ENCODE measurements around the gene OR4K14. TPM values are rescaled to one million over a fixed set of nuclear protein-coding genes. Genes with fewer than 3 reads are reported as not detected.

Gene OR4K14
- total RNA-seq, 3 donors from 2014 or later (not counting 1 experiment from before 2014, with no cell fraction given): not detected

- no peaks in the 10 kb centered on the region for H3K4me1 ChIP-seq (ENCODE audit: control insufficient read depth, insufficient read depth, low read length)
- Mint-ChIP-seq H3K9me3 (peaks cover 2 to 3% of the 10 kb centered on the region in 2 donors), H3K27me3 (ENCODE audit: low read depth in 2 of 2) (no peaks in the 10 kb centered on the region), H3K4me1 (no peaks in the 10 kb centered on the region), H3K27ac (no peak overlapping the region), H3K4me3 (no peak overlapping the region), H3K36me3 (no peaks in the 10 kb centered on the region)
- intact Hi-C loops (cut with micrococcal nuclease): no loop called here
- no peaks in the 10 kb centered on the region for H3K36me3 ChIP-seq (ENCODE audit: control insufficient read depth, insufficient read depth, low read length)
- H3K9me3 ChIP-seq (ENCODE audit: control insufficient read depth, insufficient read depth, low read length): no peaks in the 10 kb centered on the region
- TF ChIP-seq CTCF (IDR thresholded peaks at IDR 0.05): no peak
- ATAC-seq (no peak), DNase-seq (no peak)
- no peaks in the 10 kb centered on the region for H3K27me3 ChIP-seq (ENCODE audit: control insufficient read depth, insufficient read depth, low read length)
- 82% methylated on average over 6 of the region's 7 CpGs for WGBS (ENCODE audit: insufficient coverage)
- no peak overlapping the region for H3K27ac ChIP-seq (ENCODE audit: low read length)
- no peak overlapping the region for H3K4me3 ChIP-seq (ENCODE audit: low read length)
Measured at GRCh38 chr14:20002319-20002718, 16.8 kb downstream of the OR4K14 start.

- no peaks in the 10 kb centered on the region for H3K27me3 Mint-ChIP-seq (ENCODE audit: low read depth in 2 of 2)
Measured at GRCh38 chr14:20001863-20002262, 17.2 kb downstream of the OR4K14 start, which contains the start of gene OR4Q2. TSS of gene OR4Q2 (plus strand) at chr14:20002163.

GRCh38 chr14:19993438-19993837 is 25.7 kb downstream of the OR4K14 start:
- no peak for DNase-seq
- H3K36me3 ChIP-seq (ENCODE audit: control insufficient read depth, insufficient read depth, low read length): no peaks in the 10 kb centered on the region
- no peaks in the 10 kb centered on the region for H3K4me1 ChIP-seq (ENCODE audit: control insufficient read depth, insufficient read depth, low read length)
- ATAC-seq: no peak
- TF ChIP-seq CTCF (IDR thresholded peaks at IDR 0.05): no peak
- no peak overlapping the region for H3K27ac ChIP-seq (ENCODE audit: low read length)
- Mint-ChIP-seq H3K27me3 (ENCODE audit: low read depth in 2 of 2) (peaks cover 0 to 3% of the 10 kb centered on the region in 2 donors), H3K9me3 (peaks cover 6 to 8% of the 10 kb centered on the region in 2 donors), H3K27ac (no peak overlapping the region), H3K36me3 (no peaks in the 10 kb centered on the region), H3K4me1 (no peaks in the 10 kb centered on the region), H3K4me3 (no peak overlapping the region)
- H3K9me3 ChIP-seq (ENCODE audit: control insufficient read depth, insufficient read depth, low read length): peaks cover 3% of the 10 kb centered on the region
- H3K27me3 ChIP-seq (ENCODE audit: control insufficient read depth, insufficient read depth, low read length): no peaks in the 10 kb centered on the region
- WGBS (ENCODE audit: insufficient coverage): 61% methylated on average over 2 of the region's 2 CpGs
- H3K4me3 ChIP-seq (ENCODE audit: low read length): no peak overlapping the region
- intact Hi-C loops (cut with micrococcal nuclease): no loop called here

More at GRCh38 chr14:20001863-20002262, 17.2 kb downstream of the OR4K14 start, which contains the start of gene OR4Q2:
- no peak for ATAC-seq
- no peaks in the 10 kb centered on the region for H3K36me3 Mint-ChIP-seq
- Histone ChIP-seq H3K9me3 (ENCODE audit: control insufficient read depth, insufficient read depth, low read length) (no peaks in the 10 kb centered on the region), H3K27me3 (ENCODE audit: control insufficient read depth, insufficient read depth, low read length) (no peaks in the 10 kb centered on the region), H3K4me3 (ENCODE audit: low read length) (no peak within 1 kb of the TSS), H3K36me3 (ENCODE audit: control insufficient read depth, insufficient read depth, low read length) (no peaks in the 10 kb centered on the region), H3K27ac (ENCODE audit: low read length) (no peak within 1 kb of the TSS), H3K4me1 (ENCODE audit: control insufficient read depth, insufficient read depth, low read length) (no peaks in the 10 kb centered on the region)
- TF ChIP-seq CTCF (IDR thresholded peaks at IDR 0.05): no peak
- DNase-seq: no peak
- peaks cover 2 to 3% of the 10 kb centered on the region in 2 donors for H3K9me3 Mint-ChIP-seq
- intact Hi-C loops (cut with micrococcal nuclease): no loop called here
- H3K4me1 Mint-ChIP-seq: no peaks in the 10 kb centered on the region
- H3K4me3 Mint-ChIP-seq: no peak within 1 kb of the TSS
- no peak within 1 kb of the TSS for H3K27ac Mint-ChIP-seq

GRCh38 chr14:19975291-19975690 is 43.8 kb downstream of the OR4K14 start, which contains the start of gene OR4K15:
TSS of gene OR4K15 (plus strand) at chr14:19975591. CDS start at chr14:19975591, 0 bp downstream.
- H3K4me3 Mint-ChIP-seq: no peak within 1 kb of the TSS

More at GRCh38 chr14:19975291-19975690, 43.8 kb downstream of the OR4K14 start, which contains the start of gene OR4K15:
- H3K9me3 ChIP-seq (ENCODE audit: control insufficient read depth, insufficient read depth, low read length): no peaks in the 10 kb centered on the region
- no peaks in the 10 kb centered on the region for H3K4me1 ChIP-seq (ENCODE audit: control insufficient read depth, insufficient read depth, low read length)
- Mint-ChIP-seq H3K9me3 (peaks cover 7% of the 10 kb centered on the region in 2 donors), H3K36me3 (no peaks in the 10 kb centered on the region), H3K27ac (peak within 1 kb of the TSS in 1 of 2 donors; percentile 22), H3K4me1 (peaks cover 18 to 25% of the 10 kb centered on the region in 2 donors), H3K27me3 (ENCODE audit: low read depth in 2 of 2) (no peaks in the 10 kb centered on the region)
- DNase-seq (no peak), ATAC-seq (no peak)
- H3K36me3 ChIP-seq (ENCODE audit: control insufficient read depth, insufficient read depth, low read length): no peaks in the 10 kb centered on the region
- no peaks in the 10 kb centered on the region for H3K27me3 ChIP-seq (ENCODE audit: control insufficient read depth, insufficient read depth, low read length)
- TF ChIP-seq CTCF (IDR thresholded peaks at IDR 0.05): no peak
- WGBS (ENCODE audit: insufficient coverage): 93% methylated on average over 2 of the region's 3 CpGs
- no peak within 1 kb of the TSS for H3K27ac ChIP-seq (ENCODE audit: low read length)
- H3K4me3 ChIP-seq (ENCODE audit: low read length): no peak within 1 kb of the TSS
- intact Hi-C loops (cut with micrococcal nuclease): no loop called here

Measured in natural killer cell (primary cell).